BJ (cell line): Measurements from ENCODE around the gene SRCIN1. TPM values are rescaled to one million over a fixed set of nuclear protein-coding genes. Genes with fewer than 3 reads are reported as not detected.

Experiments used
- CTCF ChIA-PET: fragments of 350-600 bp; formaldehyde crosslinking; extraction: SDS; loops from one replicate; lab custom pipeline; 2021; ENCODE audit warnings: antibody characterized with exemption, inconsistent platforms; lab: Yijun Ruan, JAX
- POLR2A ChIA-PET: fragments of 300-600 bp; sonication (Branson Sonifier 250); formaldehyde crosslinking; extraction: SDS; loops from one replicate; lab custom pipeline; 2021; ENCODE audit warnings: antibody characterized with exemption; lab: Charles Lee
- DNase-seq: peaks from one replicate; pipeline ENCODE4 v3.0.0-alpha.2; 2011; ENCODE audit warnings: low read depth
- H3K27me3 ChIP-seq: 2 replicates; pipeline ENCODE4 v1.6.0; 2011; ENCODE audit warnings: low read length; ENCODE audit not compliant: control insufficient read depth, insufficient read depth
- H3K36me3 ChIP-seq: 2 replicates; pipeline ENCODE4 v1.5.1; 2011; ENCODE audit warnings: low read length; ENCODE audit not compliant: control insufficient read depth, insufficient read depth
- H3K4me3 ChIP-seq: 2 replicates; pipeline ENCODE4 v1.5.1; 2011; ENCODE audit warnings: low read depth, mild to moderate bottlenecking, control low read depth, low read length
- polyA plus RNA-seq: library from polyadenylated mRNA; depleted of rRNA; stranded (reverse); fragments of >200 nt; gene quantifications from 2 replicates; pipeline ENCODE4 v1.2.3, GENCODE V29; 2011
- TF ChIP-seq, protein P1 (sequence below): IDR thresholded peaks from 2 replicates; pipeline ENCODE4 v1.5.1; 2011; ENCODE audit warnings: low read depth, mild to moderate bottlenecking, control low read depth, inconsistent platforms, low read length, moderate library complexity; ENCODE audit not compliant: insufficient read depth

SRCIN1 gene
- polyA plus RNA-seq, 1 experiment: not detected

- Histone ChIP-seq H3K36me3 (no peaks in the 10 kb centered on the region), H3K27me3 (peaks cover 6% of the 10 kb centered on the region), H3K4me3 (no peak overlapping the region)
- POLR2A ChIA-PET: no interaction called here
- DNase-seq: no peak
- TF ChIP-seq, protein P1, sequence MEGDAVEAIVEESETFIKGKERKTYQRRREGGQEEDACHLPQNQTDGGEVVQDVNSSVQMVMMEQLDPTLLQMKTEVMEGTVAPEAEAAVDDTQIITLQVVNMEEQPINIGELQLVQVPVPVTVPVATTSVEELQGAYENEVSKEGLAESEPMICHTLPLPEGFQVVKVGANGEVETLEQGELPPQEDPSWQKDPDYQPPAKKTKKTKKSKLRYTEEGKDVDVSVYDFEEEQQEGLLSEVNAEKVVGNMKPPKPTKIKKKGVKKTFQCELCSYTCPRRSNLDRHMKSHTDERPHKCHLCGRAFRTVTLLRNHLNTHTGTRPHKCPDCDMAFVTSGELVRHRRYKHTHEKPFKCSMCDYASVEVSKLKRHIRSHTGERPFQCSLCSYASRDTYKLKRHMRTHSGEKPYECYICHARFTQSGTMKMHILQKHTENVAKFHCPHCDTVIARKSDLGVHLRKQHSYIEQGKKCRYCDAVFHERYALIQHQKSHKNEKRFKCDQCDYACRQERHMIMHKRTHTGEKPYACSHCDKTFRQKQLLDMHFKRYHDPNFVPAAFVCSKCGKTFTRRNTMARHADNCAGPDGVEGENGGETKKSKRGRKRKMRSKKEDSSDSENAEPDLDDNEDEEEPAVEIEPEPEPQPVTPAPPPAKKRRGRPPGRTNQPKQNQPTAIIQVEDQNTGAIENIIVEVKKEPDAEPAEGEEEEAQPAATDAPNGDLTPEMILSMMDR: no peak
- CTCF ChIA-PET: interaction anchor here (0.9 to 6.6 kb wide), 2 partner anchors 9 to 12 kb away, joined by 4 to 38 read pairs; no protein-coding TSS in a partner anchor
These were observed 56.5 kb downstream of the SRCIN1 start for GRCh38 chr17:38549285-38549684.

- Histone ChIP-seq H3K27me3 (peaks cover 9% of the 10 kb centered on the region), H3K4me3 (no peak overlapping the region), H3K36me3 (no peaks in the 10 kb centered on the region)
- ChIA-PET CTCF (interaction anchor here (1.1 to 6.6 kb wide), 2 partner anchors 11 to 37 kb away, joined by 6 to 38 read pairs; no protein-coding TSS in a partner anchor), POLR2A (interaction anchor here (0.6 kb wide), 2 partner anchors 8 to 34 kb away, joined by 3 to 22 read pairs; no protein-coding TSS in a partner anchor)
- TF ChIP-seq, protein P1: no peak
- DNase-seq: no peak
These were observed 58.3 kb downstream of the SRCIN1 start for GRCh38 chr17:38547444-38547843.

GRCh38 chr17:38546396-38546795 lies 59.4 kb downstream of the SRCIN1 start:
- Histone ChIP-seq H3K4me3 (no peak overlapping the region), H3K27me3 (peaks cover 11% of the 10 kb centered on the region), H3K36me3 (no peaks in the 10 kb centered on the region)
- no peak for DNase-seq
- POLR2A ChIA-PET: no interaction called here
- CTCF ChIA-PET: interaction anchor here (2.3 to 6.6 kb wide), 2 partner anchors 10 to 12 kb away, joined by 5 to 38 read pairs; no protein-coding TSS in a partner anchor
- TF ChIP-seq, protein P1: no peak

DNA sequence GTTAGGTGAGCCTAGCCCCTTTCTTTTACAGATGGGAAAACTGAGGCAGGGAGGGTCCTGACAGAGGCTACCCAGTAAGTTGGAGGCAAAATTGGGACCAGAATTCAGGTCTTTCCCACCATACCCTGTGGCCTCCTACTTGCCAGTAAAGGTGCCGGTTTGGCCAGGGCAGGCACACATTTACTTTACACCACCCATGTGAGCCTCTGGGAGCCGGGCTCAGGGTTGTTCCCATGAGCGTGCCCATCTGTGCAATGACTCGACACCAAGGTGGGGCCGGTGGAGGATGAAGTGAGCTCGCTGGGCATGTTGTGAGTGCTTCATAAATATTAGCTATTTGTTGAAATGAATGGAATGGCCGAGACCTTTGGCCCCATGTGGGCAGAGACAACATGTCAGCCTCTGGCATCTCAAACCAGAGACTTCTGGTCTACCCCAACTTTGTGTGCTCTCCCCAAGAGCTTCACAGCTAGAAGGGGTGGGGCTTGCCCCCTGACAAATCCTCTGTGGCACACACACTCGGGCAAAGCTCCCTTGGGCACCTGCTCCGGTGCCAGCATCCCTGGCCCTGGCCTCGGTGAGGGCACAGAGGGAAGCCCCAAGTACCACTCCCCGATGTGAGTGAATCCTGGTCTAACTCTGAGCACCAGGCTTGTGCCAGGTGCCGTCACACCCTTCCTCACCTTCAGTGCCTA lies 60.1 kb downstream of the SRCIN1 start:
- H3K36me3 ChIP-seq: no peaks in the 10 kb centered on the region
- DNase-seq: no peak
- TF ChIP-seq, protein P1: no peak
- H3K4me3 ChIP-seq: no peak overlapping the region
- ChIA-PET CTCF (interaction anchor here (2.3 to 6.6 kb wide), 2 partner anchors 10 to 13 kb away, joined by 5 to 38 read pairs; no protein-coding TSS in a partner anchor), POLR2A (no interaction called here)
- peaks cover 11% of the 10 kb centered on the region for H3K27me3 ChIP-seq

GRCh38 chr17:38544839-38545209 lies 60.9 kb downstream of the SRCIN1 start:
- no peaks in the 10 kb centered on the region for H3K36me3 ChIP-seq
- H3K4me3 ChIP-seq: no peak overlapping the region
- TF ChIP-seq, protein P1: no peak
- DNase-seq: no peak
- ChIA-PET POLR2A (no interaction called here), CTCF (interaction anchor here (2.3 to 6.6 kb wide), 3 partner anchors 10 to 14 kb away, joined by 5 to 38 read pairs (median 8); no protein-coding TSS in a partner anchor)
- H3K27me3 ChIP-seq: peaks cover 11% of the 10 kb centered on the region
